ENCODE results near the gene UBXN4. TPM values are rescaled to one million over a fixed set of nuclear protein-coding genes. Genes with fewer than 3 reads are reported as not detected.

The UBXN4 gene
- total and polyA plus RNA-seq, 2 donors (not counting 1 experiment from before 2014, with no cell fraction given) = 41.7 to 113 TPM

DNA sequence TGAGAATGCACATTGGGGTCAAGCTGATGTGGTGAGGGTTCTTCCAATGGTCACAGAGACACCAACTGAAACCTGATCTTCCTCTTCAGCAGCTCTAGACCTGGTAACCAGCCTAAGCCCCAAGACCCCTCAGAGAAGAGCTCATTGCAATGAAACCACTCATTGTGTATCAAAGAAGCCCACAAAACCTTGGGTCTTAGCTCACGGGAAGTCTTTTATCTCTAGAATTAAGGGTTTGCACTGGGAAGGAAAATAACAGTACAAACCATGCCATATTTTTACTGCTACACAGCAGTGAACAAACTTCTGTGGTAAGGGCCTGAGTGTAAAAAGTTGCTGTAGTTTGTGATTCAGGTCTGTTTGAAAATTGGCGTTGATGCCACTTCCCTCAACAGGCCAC is 8.6 kb upstream of the UBXN4 start:
- ATAC-seq (ENCODE audit: low read depth) = no peak
- ChIA-PET POLR2A (no interaction called here), CTCF (no interaction called here)
- intact Hi-C loops (cut with micrococcal nuclease) = no loop called here
- Histone ChIP-seq H3K4me3 (ENCODE audit: control extremely low read depth in 1 of 5, extremely low read depth in 1 of 5, insufficient read depth in 1 of 5, low read depth in 2 of 5, low read length in 4 of 5) (no peak overlapping the region), H3K36me3 (replicated peaks in 1 of 2; ENCODE audit: control extremely low read depth in 1 of 2, control insufficient read depth in 1 of 2, extremely low read depth in 1 of 2, insufficient read depth in 2 of 2, low read length in 1 of 2) (no peaks in the 10 kb centered on the region), H2AFZ (ENCODE audit: insufficient read depth, low read depth, low read length, poor library complexity, severe bottlenecking) (no peak overlapping the region), H3K4me2 (replicated peaks; ENCODE audit: low read depth, low read length, poor library complexity, severe bottlenecking) (no peak overlapping the region), H3K9ac (ENCODE audit: low read length) (no peak overlapping the region), H3K27me3 (replicated peaks in 1 of 4; ENCODE audit: control extremely low read depth in 1 of 4, control insufficient read depth in 3 of 4, insufficient read depth in 4 of 4, low read length in 3 of 4) (no peaks in the 10 kb centered on the region), H3K9me3 (ENCODE audit: control extremely low read depth in 1 of 3, control insufficient read depth in 2 of 3, insufficient read depth in 1 of 3, low read length in 2 of 3) (no peaks in the 10 kb centered on the region), H3K4me1 (ENCODE audit: control insufficient read depth in 2 of 2, insufficient read depth in 2 of 2, low read length in 2 of 2) (no peaks in the 10 kb centered on the region), H3K79me2 (ENCODE audit: control insufficient read depth, insufficient read depth, low read length) (no peaks in the 10 kb centered on the region), H4K20me1 (ENCODE audit: control insufficient read depth, insufficient read depth, low read length, poor library complexity, severe bottlenecking) (no peaks in the 10 kb centered on the region), H3K27ac (ENCODE audit: low read length in 2 of 2) (no peak overlapping the region)
- DNase-seq = no peak
- H3K9me3 Mint-ChIP-seq (ENCODE audit: insufficient read depth) = no peaks in the 10 kb centered on the region
- no peak overlapping the region for H3K4me3 Mint-ChIP-seq
- H3K27me3 Mint-ChIP-seq = no peaks in the 10 kb centered on the region
- TF ChIP-seq, protein P1, sequence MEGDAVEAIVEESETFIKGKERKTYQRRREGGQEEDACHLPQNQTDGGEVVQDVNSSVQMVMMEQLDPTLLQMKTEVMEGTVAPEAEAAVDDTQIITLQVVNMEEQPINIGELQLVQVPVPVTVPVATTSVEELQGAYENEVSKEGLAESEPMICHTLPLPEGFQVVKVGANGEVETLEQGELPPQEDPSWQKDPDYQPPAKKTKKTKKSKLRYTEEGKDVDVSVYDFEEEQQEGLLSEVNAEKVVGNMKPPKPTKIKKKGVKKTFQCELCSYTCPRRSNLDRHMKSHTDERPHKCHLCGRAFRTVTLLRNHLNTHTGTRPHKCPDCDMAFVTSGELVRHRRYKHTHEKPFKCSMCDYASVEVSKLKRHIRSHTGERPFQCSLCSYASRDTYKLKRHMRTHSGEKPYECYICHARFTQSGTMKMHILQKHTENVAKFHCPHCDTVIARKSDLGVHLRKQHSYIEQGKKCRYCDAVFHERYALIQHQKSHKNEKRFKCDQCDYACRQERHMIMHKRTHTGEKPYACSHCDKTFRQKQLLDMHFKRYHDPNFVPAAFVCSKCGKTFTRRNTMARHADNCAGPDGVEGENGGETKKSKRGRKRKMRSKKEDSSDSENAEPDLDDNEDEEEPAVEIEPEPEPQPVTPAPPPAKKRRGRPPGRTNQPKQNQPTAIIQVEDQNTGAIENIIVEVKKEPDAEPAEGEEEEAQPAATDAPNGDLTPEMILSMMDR (IDR thresholded peaks at IDR 0.05) = no peak
- TF ChIP-seq EZH2 (IDR thresholded peaks at IDR 0.05; ENCODE audit: borderline replicate concordance, insufficient read depth, low read depth, low read length, poor library complexity, severe bottlenecking) = no peak
- H3K4me1 Mint-ChIP-seq = no peaks in the 10 kb centered on the region
- 100% methylated on average over 1 of the region's 2 CpGs for WGBS (ENCODE audit: insufficient coverage)
- no peak overlapping the region for H3K27ac Mint-ChIP-seq

DNA sequence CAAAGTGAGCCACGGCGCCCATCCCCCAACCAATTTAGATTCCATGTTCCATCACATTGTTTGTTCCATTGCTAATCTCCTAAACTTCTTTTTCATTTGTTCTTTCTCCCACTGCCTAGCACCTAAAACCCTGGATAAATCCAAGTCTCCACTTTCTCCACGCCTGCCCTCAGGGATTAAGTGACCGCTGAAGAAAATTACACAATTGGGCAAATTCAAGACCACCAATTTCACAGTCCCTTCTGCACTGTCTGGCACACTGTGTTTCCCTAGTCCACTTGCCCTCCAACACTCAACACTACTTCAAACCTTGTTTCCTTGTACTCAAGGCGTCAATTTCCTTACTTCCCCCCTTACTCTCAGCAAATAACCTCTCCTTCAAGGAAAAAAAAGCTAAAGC is 5.1 kb upstream of the UBXN4 start:
- H3K36me3 ChIP-seq (replicated peaks in 1 of 2; ENCODE audit: control extremely low read depth in 1 of 2, control insufficient read depth in 1 of 2, extremely low read depth in 1 of 2, insufficient read depth in 2 of 2, low read length in 1 of 2) = no peaks in the 10 kb centered on the region
- H2AFZ ChIP-seq (ENCODE audit: insufficient read depth, low read depth, low read length, poor library complexity, severe bottlenecking) = no peak overlapping the region
- Mint-ChIP-seq H3K27me3 (no peaks in the 10 kb centered on the region), H3K27ac (no peak overlapping the region), H3K9me3 (ENCODE audit: insufficient read depth) (no peaks in the 10 kb centered on the region), H3K4me3 (no peak overlapping the region), H3K4me1 (peaks cover 1% of the 10 kb centered on the region)
- ATAC-seq (ENCODE audit: low read depth) (no peak), DNase-seq (no peak)
- no peaks in the 10 kb centered on the region for H3K9me3 ChIP-seq (ENCODE audit: control extremely low read depth in 1 of 3, control insufficient read depth in 2 of 3, insufficient read depth in 1 of 3, low read length in 2 of 3)
- intact Hi-C loops (cut with micrococcal nuclease) = no loop called here
- CTCF ChIA-PET = no interaction called here
- no peak overlapping the region for H3K9ac ChIP-seq (ENCODE audit: low read length)
- no peak overlapping the region for H3K4me3 ChIP-seq (ENCODE audit: control extremely low read depth in 1 of 5, extremely low read depth in 1 of 5, insufficient read depth in 1 of 5, low read depth in 2 of 5, low read length in 4 of 5)
- no peaks in the 10 kb centered on the region for H3K4me1 ChIP-seq (ENCODE audit: control insufficient read depth in 2 of 2, insufficient read depth in 2 of 2, low read length in 2 of 2)
- no peaks in the 10 kb centered on the region for H3K79me2 ChIP-seq (ENCODE audit: control insufficient read depth, insufficient read depth, low read length)
- POLR2A ChIA-PET = no interaction called here
- WGBS (ENCODE audit: insufficient coverage) = 91% methylated on average over 5 of the region's 5 CpGs
- H3K4me2 ChIP-seq (replicated peaks; ENCODE audit: low read depth, low read length, poor library complexity, severe bottlenecking) = no peak overlapping the region
- H3K27me3 ChIP-seq (replicated peaks in 1 of 4; ENCODE audit: control extremely low read depth in 1 of 4, control insufficient read depth in 3 of 4, insufficient read depth in 4 of 4, low read length in 3 of 4) = no peaks in the 10 kb centered on the region
- H4K20me1 ChIP-seq (ENCODE audit: control insufficient read depth, insufficient read depth, low read length, poor library complexity, severe bottlenecking) = no peaks in the 10 kb centered on the region
- TF ChIP-seq, protein P1 (IDR thresholded peaks at IDR 0.05) = no peak
- TF ChIP-seq EZH2 (IDR thresholded peaks at IDR 0.05; ENCODE audit: borderline replicate concordance, insufficient read depth, low read depth, low read length, poor library complexity, severe bottlenecking) = no peak
- H3K27ac ChIP-seq (ENCODE audit: low read length in 2 of 2) = no peak overlapping the region
